Activated naive CD4-positive, alpha-beta T cell treated with anti-CD3 and anti-CD28 coated beads for 36 hours (primary cell): ENCODE results near the gene ATP10A. TPM values are rescaled to one million over a fixed set of nuclear protein-coding genes. Genes with fewer than 3 reads are reported as not detected.
"Not testable (repeated sequence)": the region's sequence is repeated elsewhere in the genome, so short reads cannot be mapped to it uniquely, and the experiment has no call there.

ENCODE experiments used
- CTCF ChIA-PET: fragments of 350-600 bp; sonication (Branson Sonifier 250); formaldehyde crosslinking; loops from one replicate; lab custom pipeline; 2021; ENCODE audit warnings: antibody characterized with exemption; lab: Charles Lee
- DNase-seq: peaks from one replicate; pipeline ENCODE4 v3.0.0-alpha.2; 2020
- H3K27ac Mint-ChIP-seq: one replicate; pipeline ENCODE4 v1.8.0; 2021; ENCODE audit warnings: mild to moderate bottlenecking, mixed read lengths
- H3K27me3 Mint-ChIP-seq: one replicate; pipeline ENCODE4 v1.8.0; 2021; ENCODE audit warnings: low read depth, mixed read lengths
- H3K36me3 Mint-ChIP-seq: one replicate; pipeline ENCODE4 v1.8.0; 2021; ENCODE audit warnings: low read depth, mixed read lengths
- H3K4me1 Mint-ChIP-seq: one replicate; pipeline ENCODE4 v1.8.0; 2021; ENCODE audit warnings: low read depth, mixed read lengths
- H3K4me3 Mint-ChIP-seq: one replicate; pipeline ENCODE4 v1.8.0; 2021; ENCODE audit warnings: mild to moderate bottlenecking, moderate library complexity, mixed read lengths
- H3K9me3 Mint-ChIP-seq: one replicate; pipeline ENCODE4 v1.8.0; 2021; ENCODE audit warnings: mixed read lengths
- intact Hi-C: fragments of 100-400 bp; cut with micrococcal nuclease; formaldehyde crosslinking; loops from one replicate; pipeline ENCODE4 v1.15.1; 2023
- total RNA-seq, 2 experiments: library from RNA; stranded (reverse); gene quantifications; one replicate each; pipeline ENCODE4 v1.2.3, GENCODE V29; 2021

ATP10A gene
- total RNA-seq, 2 experiments from 2014 or later = 11.9 to 13.0 TPM

DNA sequence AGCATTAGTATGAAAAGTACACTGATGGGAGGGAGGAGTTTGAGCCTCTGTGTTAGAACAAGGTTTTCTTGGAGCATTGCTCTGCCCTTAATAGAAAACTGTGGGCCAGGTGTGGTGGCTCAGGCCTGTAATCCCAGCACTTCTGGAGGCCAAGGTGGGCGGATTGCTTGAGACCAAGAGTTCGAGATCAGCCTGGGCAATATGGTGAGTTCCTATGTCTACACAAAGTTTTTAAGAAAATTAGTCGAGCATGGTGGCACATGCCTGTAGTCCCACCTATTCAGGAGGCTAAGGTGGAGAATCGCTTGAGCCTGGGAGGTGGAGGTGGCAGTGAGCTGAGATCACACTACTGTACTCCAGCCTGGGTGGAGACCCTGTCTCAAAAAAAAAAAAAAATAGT is 103.7 kb downstream of the ATP10A start:
- no peak overlapping the region for H3K4me3 Mint-ChIP-seq
- no peak overlapping the region for H3K27ac Mint-ChIP-seq
- H3K4me1 Mint-ChIP-seq = peaks cover 15% of the 10 kb centered on the region
- CTCF ChIA-PET = no interaction called here
- intact Hi-C loops = no loop called here
- no peaks in the 10 kb centered on the region for H3K9me3 Mint-ChIP-seq
- H3K36me3 Mint-ChIP-seq = peaks cover 23% of the 10 kb centered on the region
- DNase-seq = no peak
- H3K27me3 Mint-ChIP-seq = no peaks in the 10 kb centered on the region

- CTCF ChIA-PET, DNase-seq, H3K27ac Mint-ChIP-seq, H3K9me3 Mint-ChIP-seq, intact Hi-C loops, H3K27me3 Mint-ChIP-seq, H3K4me3 Mint-ChIP-seq: not testable (repeated sequence)
- Mint-ChIP-seq H3K36me3 (peaks cover 24% of the 10 kb centered on the region), H3K4me1 (peaks cover 15% of the 10 kb centered on the region)
Measured at GRCh38 chr15:25758612-25759011, 104.5 kb downstream of the ATP10A start.

DNA sequence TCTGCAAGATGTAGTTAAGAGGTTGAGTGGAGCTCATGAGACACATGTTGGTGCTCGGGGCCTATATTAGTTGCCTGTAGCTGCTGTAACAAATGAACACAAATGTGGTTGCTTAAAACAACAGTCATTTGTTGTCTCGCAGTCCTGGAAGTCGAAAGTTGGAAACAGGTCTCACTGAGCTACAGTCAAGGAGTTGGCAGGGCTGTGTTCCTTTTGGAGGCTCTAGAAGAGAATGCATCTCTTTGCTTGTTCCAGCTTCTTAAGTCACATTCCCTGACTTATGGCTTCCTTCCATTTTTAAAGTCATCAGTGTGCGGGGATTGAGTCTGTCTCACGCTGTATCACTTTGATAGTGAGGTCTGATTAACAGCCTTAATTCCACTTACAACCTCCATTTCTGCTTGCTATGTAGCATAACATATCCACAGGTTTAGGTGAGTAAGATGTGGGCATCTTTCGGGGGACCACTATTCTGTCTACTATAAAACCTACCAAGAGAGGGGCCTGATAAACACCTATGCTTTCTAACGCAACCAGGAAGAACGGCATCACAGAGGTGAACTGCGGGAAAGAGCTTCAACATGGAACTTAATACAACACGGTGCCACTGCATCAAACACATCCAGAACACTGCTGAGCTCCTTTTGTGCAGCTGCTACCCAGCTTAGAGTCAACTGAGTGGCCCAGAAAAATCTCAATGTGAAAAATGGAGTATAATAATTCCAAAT is 119.4 kb downstream of the ATP10A start:
- CTCF ChIA-PET = interaction anchor here (1.2 kb wide), 1 partner anchor 190 kb away, joined by 6 read pairs; no protein-coding TSS in a partner anchor
- no peaks in the 10 kb centered on the region for H3K27me3 Mint-ChIP-seq
- peaks cover 24% of the 10 kb centered on the region for H3K4me1 Mint-ChIP-seq
- H3K9me3 Mint-ChIP-seq = no peaks in the 10 kb centered on the region
- no peak overlapping the region for H3K4me3 Mint-ChIP-seq
- H3K36me3 Mint-ChIP-seq = peaks cover 2% of the 10 kb centered on the region
- no peak for DNase-seq
- intact Hi-C loops = loop anchor here (5.0 kb wide), 1 partner anchor 339 kb away; no protein-coding TSS in a partner anchor
- H3K27ac Mint-ChIP-seq = no peak overlapping the region

- no peaks in the 10 kb centered on the region for H3K9me3 Mint-ChIP-seq
- H3K27ac Mint-ChIP-seq = no peak overlapping the region
- no peaks in the 10 kb centered on the region for H3K27me3 Mint-ChIP-seq
- CTCF ChIA-PET = interaction anchor here (1.2 kb wide), 1 partner anchor 191 kb away, joined by 6 read pairs; no protein-coding TSS in a partner anchor
- DNase-seq = no peak
- peaks cover 2% of the 10 kb centered on the region for H3K36me3 Mint-ChIP-seq
- no peak overlapping the region for H3K4me3 Mint-ChIP-seq
- intact Hi-C loops = loop anchor here (5.0 kb wide), 1 partner anchor 339 kb away; no protein-coding TSS in a partner anchor
- peaks cover 24% of the 10 kb centered on the region for H3K4me1 Mint-ChIP-seq
Measured at GRCh38 chr15:25742776-25743547, 120.2 kb downstream of the ATP10A start.

GRCh38 chr15:25742041-25742730 is 120.9 kb downstream of the ATP10A start:
- Mint-ChIP-seq H3K4me3 (no peak overlapping the region), H3K27ac (no peak overlapping the region), H3K9me3 (no peaks in the 10 kb centered on the region), H3K36me3 (peaks cover 2% of the 10 kb centered on the region), H3K4me1 (peaks cover 24% of the 10 kb centered on the region), H3K27me3 (no peaks in the 10 kb centered on the region)
- CTCF ChIA-PET = no interaction called here
- intact Hi-C loops = loop anchor here (5.0 kb wide), 1 partner anchor 340 kb away; no protein-coding TSS in a partner anchor
- no peak for DNase-seq

GRCh38 chr15:25741256-25741580 is 121.9 kb downstream of the ATP10A start:
- Mint-ChIP-seq H3K27ac (no peak overlapping the region), H3K36me3 (peaks cover 2% of the 10 kb centered on the region), H3K9me3 (no peaks in the 10 kb centered on the region), H3K4me1 (peaks cover 24% of the 10 kb centered on the region), H3K4me3 (no peak overlapping the region), H3K27me3 (no peaks in the 10 kb centered on the region)
- CTCF ChIA-PET = no interaction called here
- intact Hi-C loops = loop anchor here (5.0 kb wide), 1 partner anchor 341 kb away; no protein-coding TSS in a partner anchor
- DNase-seq = no peak

DNA sequence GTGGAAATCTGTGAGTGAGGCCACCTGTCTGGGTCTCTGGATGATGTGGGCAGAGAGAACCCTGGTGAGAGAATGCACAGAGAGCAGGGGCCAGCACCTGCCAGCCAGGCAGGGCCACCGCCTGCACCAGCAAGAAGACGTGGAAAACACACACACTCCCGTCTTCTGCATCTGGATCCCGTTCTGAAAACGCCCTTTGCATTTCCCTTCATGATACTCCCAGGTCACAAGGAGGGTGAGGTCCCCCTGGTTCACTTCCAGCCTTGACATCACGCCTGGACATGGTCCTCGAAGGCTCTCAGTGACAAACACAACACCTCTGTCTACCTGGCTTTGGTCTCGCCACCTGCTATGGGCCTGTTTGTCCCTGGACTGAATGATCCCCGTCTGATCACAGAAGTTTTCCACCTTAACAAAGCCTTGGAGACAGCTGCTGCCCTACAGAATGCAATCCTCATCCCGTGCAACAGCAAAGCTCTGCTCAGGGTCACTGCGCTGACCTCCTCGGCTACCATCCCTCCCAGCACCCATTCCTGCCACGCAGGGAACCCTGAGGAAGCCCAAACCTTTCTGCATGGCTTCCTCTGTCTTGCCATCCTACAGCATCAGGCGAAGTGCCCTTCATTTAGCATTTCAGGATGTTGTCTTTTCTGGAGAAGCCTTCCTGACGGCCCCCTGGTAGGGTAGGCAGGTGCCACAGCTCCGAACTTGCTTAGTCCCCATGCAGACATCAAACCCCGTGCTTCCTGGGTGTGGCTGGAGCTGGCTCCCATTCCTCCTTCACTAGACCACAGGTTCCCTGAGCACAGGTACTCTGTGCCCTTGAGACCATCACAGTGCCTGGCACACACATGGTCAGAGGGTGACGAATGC is 122.5 kb downstream of the ATP10A start:
- CTCF ChIA-PET = interaction anchor here (1.0 to 1.7 kb wide), 2 partner anchors 127 to 193 kb away, joined by 3 to 10 read pairs; no protein-coding TSS in a partner anchor
- Mint-ChIP-seq H3K27ac (no peak overlapping the region), H3K36me3 (peaks cover 2% of the 10 kb centered on the region), H3K27me3 (no peaks in the 10 kb centered on the region), H3K4me3 (no peak overlapping the region), H3K9me3 (no peaks in the 10 kb centered on the region), H3K4me1 (peaks cover 23% of the 10 kb centered on the region)
- intact Hi-C loops = loop anchor here (1.0 to 5.0 kb wide), 2 partner anchors 194 to 342 kb away; no protein-coding TSS in a partner anchor
- no peak for DNase-seq

DNA sequence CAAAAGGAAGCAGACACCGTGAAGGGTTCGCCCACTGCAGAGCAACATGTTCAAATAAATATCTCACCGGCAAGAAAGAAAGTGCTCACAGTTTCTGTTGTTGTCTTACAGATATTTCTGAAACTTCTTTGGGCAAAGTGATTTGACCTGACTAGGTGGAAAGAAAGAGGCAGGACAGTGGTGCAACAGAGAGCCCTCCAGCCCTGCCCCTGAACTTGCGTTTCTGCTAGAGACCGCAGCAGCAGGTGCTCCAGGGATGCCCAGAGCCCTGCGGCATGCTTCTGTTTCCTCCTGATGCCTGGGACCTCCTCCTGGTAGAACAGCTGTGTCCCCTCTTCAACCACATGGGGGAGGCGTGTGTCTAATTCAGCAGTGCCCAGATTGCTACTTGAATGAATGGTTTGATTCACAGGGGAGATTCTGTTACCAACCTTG is 123.4 kb downstream of the ATP10A start:
- Mint-ChIP-seq H3K4me1 (peaks cover 19% of the 10 kb centered on the region), H3K27me3 (no peaks in the 10 kb centered on the region), H3K36me3 (peaks cover 3% of the 10 kb centered on the region), H3K27ac (no peak overlapping the region), H3K4me3 (no peak overlapping the region), H3K9me3 (no peaks in the 10 kb centered on the region)
- intact Hi-C loops = loop anchor here (1.0 to 5.0 kb wide), 3 partner anchors 123 to 343 kb away; partner anchors contain the start of gene ATP10A
- DNase-seq = peak; percentile 66
- CTCF ChIA-PET = interaction anchor here (1.0 to 1.7 kb wide), 2 partner anchors 128 to 194 kb away, joined by 3 to 10 read pairs; no protein-coding TSS in a partner anchor

DNA sequence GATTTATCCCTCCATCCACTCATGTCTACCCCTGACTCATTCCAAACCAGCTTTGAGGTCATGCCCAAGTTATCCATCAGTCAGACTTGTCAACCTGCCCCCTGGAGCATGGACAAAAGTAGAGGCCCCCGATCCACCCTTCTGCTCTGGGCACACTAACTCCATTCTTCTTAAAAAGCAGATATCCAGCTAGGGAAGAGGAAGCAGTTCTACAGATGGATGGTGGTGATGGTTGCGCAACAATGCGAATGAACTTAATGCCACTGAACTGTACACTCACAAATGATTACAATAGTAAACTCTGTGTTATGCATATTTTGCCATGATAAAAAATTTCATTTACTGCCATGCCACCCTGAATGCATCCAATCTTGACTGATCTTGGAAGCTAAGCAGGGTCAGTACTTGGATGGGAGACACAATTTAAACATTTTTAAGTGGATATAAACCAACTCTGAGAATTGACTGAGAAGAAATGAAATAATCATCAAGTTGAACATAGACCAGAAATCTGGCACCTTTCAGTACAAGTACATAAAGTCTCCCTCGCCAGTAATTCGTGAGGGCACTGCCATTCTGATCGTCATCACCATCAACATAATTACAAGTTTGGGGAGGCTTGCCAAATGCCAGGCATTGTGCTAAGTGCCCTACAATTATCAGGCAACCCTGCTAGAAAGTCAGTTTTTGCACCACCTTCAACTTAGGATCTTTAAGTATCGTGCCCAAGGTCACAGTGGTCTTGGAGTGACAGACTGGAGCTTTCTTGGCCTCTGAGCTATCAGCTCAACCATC is 124.8 kb downstream of the ATP10A start:
- H3K27me3 Mint-ChIP-seq = no peaks in the 10 kb centered on the region
- no peaks in the 10 kb centered on the region for H3K9me3 Mint-ChIP-seq
- DNase-seq = no peak
- peaks cover 16% of the 10 kb centered on the region for H3K4me1 Mint-ChIP-seq
- H3K27ac Mint-ChIP-seq = no peak overlapping the region
- peaks cover 4% of the 10 kb centered on the region for H3K36me3 Mint-ChIP-seq
- CTCF ChIA-PET = interaction anchor here (0.7 to 2.4 kb wide), 2 partner anchors 196 kb away, joined by 4 to 10 read pairs; no protein-coding TSS in a partner anchor
- intact Hi-C loops = loop anchor here (5.0 kb wide), 1 partner anchor 124 kb away; the partner anchor contains the start of gene ATP10A
- H3K4me3 Mint-ChIP-seq = no peak overlapping the region

DNA sequence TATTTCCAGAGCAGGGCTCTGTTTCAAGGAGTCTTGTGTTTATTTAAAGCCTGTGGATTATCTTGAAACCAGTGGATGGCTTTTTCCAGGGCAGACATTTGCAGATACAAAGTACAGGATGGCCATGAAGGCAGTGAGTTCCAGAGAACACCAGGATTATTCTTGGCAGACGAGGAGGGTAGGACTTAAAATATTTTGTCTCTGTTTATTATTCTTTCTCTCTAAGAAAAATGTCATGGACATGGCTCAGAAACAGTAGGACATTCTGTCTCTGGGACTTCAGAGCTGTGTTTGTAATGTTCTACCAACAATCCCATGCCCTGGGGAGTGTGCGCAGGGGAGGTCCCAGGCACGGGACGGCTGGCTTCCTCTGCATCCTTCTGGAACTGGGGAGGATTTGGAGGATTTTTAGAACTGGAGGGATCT is 125.9 kb downstream of the ATP10A start:
- H3K27me3 Mint-ChIP-seq = no peaks in the 10 kb centered on the region
- CTCF ChIA-PET = interaction anchor here (2.4 kb wide), 1 partner anchor 197 kb away, joined by 10 read pairs; no protein-coding TSS in a partner anchor
- no peak overlapping the region for H3K27ac Mint-ChIP-seq
- DNase-seq = no peak
- intact Hi-C loops = loop anchor here (5.0 kb wide), 1 partner anchor 125 kb away; the partner anchor contains the start of gene ATP10A
- no peak overlapping the region for H3K4me3 Mint-ChIP-seq
- H3K4me1 Mint-ChIP-seq = peaks cover 16% of the 10 kb centered on the region
- peaks cover 6% of the 10 kb centered on the region for H3K36me3 Mint-ChIP-seq
- H3K9me3 Mint-ChIP-seq = no peaks in the 10 kb centered on the region
